ENCODE measurements around the gene HTRA1. TPM values are rescaled to one million over a fixed set of nuclear protein-coding genes. Genes with fewer than 3 reads are reported as not detected.

The HTRA1 gene
- total RNA-seq, 1 donor from 2014 or later = not detected

DNA sequence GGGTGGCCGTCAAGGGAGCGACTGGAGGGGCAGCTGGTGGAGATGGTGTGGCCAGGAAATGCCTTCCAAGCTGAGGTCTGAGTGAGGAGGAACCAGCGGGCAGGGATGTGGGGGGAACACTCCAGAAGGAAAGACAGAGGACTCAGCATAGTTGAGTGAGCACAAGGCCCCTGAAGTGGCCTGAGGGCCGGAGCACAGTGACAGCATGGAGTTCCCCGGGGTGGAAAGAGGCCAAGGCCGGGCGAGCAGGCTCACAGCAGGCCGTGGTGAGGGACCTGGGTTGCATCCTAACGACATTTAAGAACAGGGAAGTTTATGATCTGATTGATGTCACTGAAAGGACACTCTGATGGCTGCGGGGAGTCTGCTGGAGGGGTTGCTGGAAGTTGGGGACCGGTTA lies 48.0 kb downstream of the HTRA1 start:
- no peak overlapping the region for H3K27ac Mint-ChIP-seq
- no peak overlapping the region for H3K4me3 Mint-ChIP-seq
- POLR2A ChIA-PET = no interaction called here
- intact Hi-C loops (cut with micrococcal nuclease) = no loop called here
- CTCF ChIA-PET = no interaction called here
- no peaks in the 10 kb centered on the region for H3K27me3 Mint-ChIP-seq
- TF ChIP-seq, protein P1, sequence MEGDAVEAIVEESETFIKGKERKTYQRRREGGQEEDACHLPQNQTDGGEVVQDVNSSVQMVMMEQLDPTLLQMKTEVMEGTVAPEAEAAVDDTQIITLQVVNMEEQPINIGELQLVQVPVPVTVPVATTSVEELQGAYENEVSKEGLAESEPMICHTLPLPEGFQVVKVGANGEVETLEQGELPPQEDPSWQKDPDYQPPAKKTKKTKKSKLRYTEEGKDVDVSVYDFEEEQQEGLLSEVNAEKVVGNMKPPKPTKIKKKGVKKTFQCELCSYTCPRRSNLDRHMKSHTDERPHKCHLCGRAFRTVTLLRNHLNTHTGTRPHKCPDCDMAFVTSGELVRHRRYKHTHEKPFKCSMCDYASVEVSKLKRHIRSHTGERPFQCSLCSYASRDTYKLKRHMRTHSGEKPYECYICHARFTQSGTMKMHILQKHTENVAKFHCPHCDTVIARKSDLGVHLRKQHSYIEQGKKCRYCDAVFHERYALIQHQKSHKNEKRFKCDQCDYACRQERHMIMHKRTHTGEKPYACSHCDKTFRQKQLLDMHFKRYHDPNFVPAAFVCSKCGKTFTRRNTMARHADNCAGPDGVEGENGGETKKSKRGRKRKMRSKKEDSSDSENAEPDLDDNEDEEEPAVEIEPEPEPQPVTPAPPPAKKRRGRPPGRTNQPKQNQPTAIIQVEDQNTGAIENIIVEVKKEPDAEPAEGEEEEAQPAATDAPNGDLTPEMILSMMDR (IDR thresholded peaks at IDR 0.05) = no peak
- H3K9me3 Mint-ChIP-seq = no peaks in the 10 kb centered on the region
- H3K36me3 Mint-ChIP-seq (ENCODE audit: low read depth) = no peaks in the 10 kb centered on the region
- H3K4me1 Mint-ChIP-seq = no peaks in the 10 kb centered on the region
- ATAC-seq (ENCODE audit: low read depth) (no peak), DNase-seq (no peak)

DNA sequence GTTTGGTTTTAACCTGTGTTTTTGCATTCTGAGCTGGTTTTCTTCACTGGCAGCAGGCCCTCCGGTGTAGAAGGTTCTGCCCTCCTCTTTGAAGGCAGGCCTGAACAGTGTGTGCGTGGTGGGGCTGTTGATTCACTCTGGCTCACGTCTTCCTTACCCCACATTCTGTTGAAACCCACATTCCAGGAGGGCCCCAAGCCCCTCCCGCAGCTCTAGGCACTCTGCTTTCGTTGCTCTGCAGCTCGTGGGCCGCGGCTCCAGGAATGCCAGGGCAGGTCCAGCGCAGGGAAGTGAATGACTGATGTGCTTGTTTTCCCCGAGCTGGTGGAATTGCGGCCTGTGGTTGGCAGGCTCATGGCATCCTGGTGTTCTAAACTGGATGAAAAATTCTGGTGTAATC lies 49.0 kb downstream of the HTRA1 start:
- no peak overlapping the region for H3K4me3 Mint-ChIP-seq
- no peaks in the 10 kb centered on the region for H3K4me1 Mint-ChIP-seq
- ChIA-PET POLR2A (no interaction called here), CTCF (no interaction called here)
- DNase-seq (no peak), ATAC-seq (ENCODE audit: low read depth) (no peak)
- H3K27me3 Mint-ChIP-seq = no peaks in the 10 kb centered on the region
- no peak overlapping the region for H3K27ac Mint-ChIP-seq
- intact Hi-C loops (cut with micrococcal nuclease) = no loop called here
- TF ChIP-seq, protein P1 (IDR thresholded peaks at IDR 0.05) = no peak
- H3K36me3 Mint-ChIP-seq (ENCODE audit: low read depth) = no peaks in the 10 kb centered on the region
- H3K9me3 Mint-ChIP-seq = no peaks in the 10 kb centered on the region

DNA sequence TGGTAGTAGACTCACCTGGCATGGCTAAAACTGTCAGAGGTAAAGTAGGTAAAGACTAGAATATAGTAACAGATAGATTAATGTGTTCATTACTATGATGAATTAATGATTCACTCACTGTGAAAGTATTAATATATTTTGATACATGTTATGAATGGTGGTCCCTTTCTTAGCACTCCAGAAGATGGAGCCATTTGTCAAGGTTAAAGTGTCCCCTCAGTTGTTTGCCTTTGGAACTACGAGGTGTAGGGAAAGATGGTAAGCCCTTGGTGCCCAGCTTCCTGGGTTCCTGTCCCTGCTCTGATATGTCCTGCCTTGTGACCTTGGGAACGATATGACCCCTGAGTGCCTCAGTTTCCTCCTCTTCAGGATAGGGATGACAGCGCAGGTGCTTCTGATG lies 49.4 kb downstream of the HTRA1 start:
- POLR2A ChIA-PET = no interaction called here
- no peaks in the 10 kb centered on the region for H3K27me3 Mint-ChIP-seq
- intact Hi-C loops (cut with micrococcal nuclease) = no loop called here
- H3K9me3 Mint-ChIP-seq = no peaks in the 10 kb centered on the region
- H3K36me3 Mint-ChIP-seq (ENCODE audit: low read depth) = no peaks in the 10 kb centered on the region
- H3K4me3 Mint-ChIP-seq = no peak overlapping the region
- no peak for DNase-seq
- TF ChIP-seq, protein P1 (IDR thresholded peaks at IDR 0.05) = no peak
- no peak overlapping the region for H3K27ac Mint-ChIP-seq
- CTCF ChIA-PET = no interaction called here
- peaks cover under 1% of the 10 kb centered on the region for H3K4me1 Mint-ChIP-seq
- ATAC-seq (ENCODE audit: low read depth) = no peak

DNA sequence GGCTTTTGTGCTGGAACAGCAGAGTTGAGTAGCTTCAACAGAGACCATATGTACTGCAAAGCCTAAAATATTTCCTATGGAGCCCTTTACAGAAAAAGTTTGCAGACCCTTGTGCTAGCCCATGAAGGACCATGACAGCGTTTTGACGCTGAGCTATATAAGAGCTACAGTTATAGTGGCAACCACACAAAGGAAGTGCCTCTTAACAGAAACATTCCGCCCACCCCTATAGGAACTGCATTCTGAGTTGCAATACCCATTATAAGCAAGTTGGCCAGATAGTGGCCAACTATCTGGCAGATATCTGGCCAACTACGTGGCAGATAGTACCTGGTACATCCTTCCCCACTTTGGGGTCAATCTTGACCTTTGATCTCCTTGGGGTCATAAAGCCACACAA lies 51.7 kb downstream of the HTRA1 start:
- Mint-ChIP-seq H3K4me3 (no peak overlapping the region), H3K27me3 (no peaks in the 10 kb centered on the region), H3K36me3 (ENCODE audit: low read depth) (no peaks in the 10 kb centered on the region), H3K9me3 (no peaks in the 10 kb centered on the region), H3K4me1 (peaks cover 5% of the 10 kb centered on the region), H3K27ac (no peak overlapping the region)
- POLR2A ChIA-PET = no interaction called here
- no peak for ATAC-seq (ENCODE audit: low read depth)
- CTCF ChIA-PET = no interaction called here
- no peak for DNase-seq
- intact Hi-C loops (cut with micrococcal nuclease) = no loop called here
- TF ChIP-seq, protein P1 (IDR thresholded peaks at IDR 0.05) = no peak

DNA sequence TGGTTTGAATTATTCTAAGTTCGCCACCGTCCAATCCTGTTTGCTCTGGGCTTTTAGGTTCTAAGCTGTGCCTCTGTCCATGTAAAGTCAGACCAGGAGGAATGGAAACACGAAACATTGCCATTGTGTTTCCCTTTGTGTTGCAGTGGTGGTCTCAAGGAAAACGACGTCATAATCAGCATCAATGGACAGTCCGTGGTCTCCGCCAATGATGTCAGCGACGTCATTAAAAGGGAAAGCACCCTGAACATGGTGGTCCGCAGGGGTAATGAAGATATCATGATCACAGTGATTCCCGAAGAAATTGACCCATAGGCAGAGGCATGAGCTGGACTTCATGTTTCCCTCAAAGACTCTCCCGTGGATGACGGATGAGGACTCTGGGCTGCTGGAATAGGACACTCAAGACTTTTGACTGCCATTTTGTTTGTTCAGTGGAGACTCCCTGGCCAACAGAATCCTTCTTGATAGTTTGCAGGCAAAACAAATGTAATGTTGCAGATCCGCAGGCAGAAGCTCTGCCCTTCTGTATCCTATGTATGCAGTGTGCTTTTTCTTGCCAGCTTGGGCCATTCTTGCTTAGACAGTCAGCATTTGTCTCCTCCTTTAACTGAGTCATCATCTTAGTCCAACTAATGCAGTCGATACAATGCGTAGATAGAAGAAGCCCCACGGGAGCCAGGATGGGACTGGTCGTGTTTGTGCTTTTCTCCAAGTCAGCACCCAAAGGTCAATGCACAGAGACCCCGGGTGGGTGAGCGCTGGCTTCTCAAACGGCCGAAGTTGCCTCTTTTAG lies 52.9 kb downstream of the HTRA1 start:
- intact Hi-C loops (cut with micrococcal nuclease) = no loop called here
- ChIA-PET POLR2A (no interaction called here), CTCF (no interaction called here)
- DNase-seq (no peak), ATAC-seq (ENCODE audit: low read depth) (no peak)
- Mint-ChIP-seq H3K27me3 (no peaks in the 10 kb centered on the region), H3K27ac (no peak overlapping the region), H3K4me1 (peaks cover 5% of the 10 kb centered on the region), H3K36me3 (ENCODE audit: low read depth) (no peaks in the 10 kb centered on the region), H3K4me3 (no peak overlapping the region), H3K9me3 (no peaks in the 10 kb centered on the region)
- TF ChIP-seq, protein P1 (IDR thresholded peaks at IDR 0.05) = no peak

Data from activated B cell treated with CpG ODN at 0.5 μM for 24 hours (primary cell).